H9 (cell line): ENCODE measurements around the gene WDR53. TPM values are rescaled to one million over a fixed set of nuclear protein-coding genes. Genes with fewer than 3 reads are reported as not detected.
"Not testable (repeated sequence)": the region's sequence is repeated elsewhere in the genome, so short reads cannot be mapped to it uniquely, and the experiment has no call there.

ENCODE experiments used
- DNase-seq: peaks from one replicate; pipeline ENCODE4 v3.0.0-alpha.2; 2017
- H2AFZ ChIP-seq: one replicate; pipeline ENCODE4 v1.6.1; 2013; ENCODE audit warnings: mild to moderate bottlenecking, low read length, control low read depth, moderate library complexity
- H2AK5ac ChIP-seq: 2 replicates; pipeline ENCODE4 v1.6.1; 2013; ENCODE audit warnings: low read length, control low read depth, mixed read lengths; ENCODE audit not compliant: insufficient read length
- H2BK120ac ChIP-seq: one replicate; pipeline ENCODE4 v1.6.1; 2013; ENCODE audit warnings: low read depth, mild to moderate bottlenecking, low read length, control low read depth, inconsistent platforms; ENCODE audit not compliant: poor library complexity, severe bottlenecking
- H2BK12ac ChIP-seq: 2 replicates; pipeline ENCODE4 v1.6.1; 2013; ENCODE audit warnings: low read length, control low read depth, mixed read lengths, low read depth; ENCODE audit not compliant: insufficient read length
- H2BK15ac ChIP-seq: 2 replicates; pipeline ENCODE4 v1.6.1; 2013; ENCODE audit warnings: low read depth, low read length, control low read depth
- H2BK20ac ChIP-seq: one replicate; pipeline ENCODE4 v1.6.1; 2013; ENCODE audit warnings: low read depth, mild to moderate bottlenecking, low read length, control low read depth, inconsistent platforms; ENCODE audit not compliant: poor library complexity, severe bottlenecking
- H2BK5ac ChIP-seq: 2 replicates; pipeline ENCODE4 v1.6.1; 2013; ENCODE audit warnings: low read length, control low read depth, mixed read lengths; ENCODE audit not compliant: insufficient read length
- H3K14ac ChIP-seq: 2 replicates; pipeline ENCODE4 v1.6.1; 2013; ENCODE audit warnings: low read length, control low read depth; ENCODE audit not compliant: insufficient read depth
- H3K18ac ChIP-seq: 2 replicates; pipeline ENCODE4 v1.6.1; 2013; ENCODE audit warnings: low read depth, mild to moderate bottlenecking, mixed read lengths, low read length, control low read depth; ENCODE audit not compliant: insufficient read length
- H3K23ac ChIP-seq: 2 replicates; pipeline ENCODE4 v1.6.1; 2013; ENCODE audit warnings: low read length, control low read depth, mixed read lengths, low read depth; ENCODE audit not compliant: insufficient read length
- H3K23me2 ChIP-seq: 2 replicates; pipeline ENCODE4 v1.6.1; 2013; ENCODE audit warnings: low read depth, mild to moderate bottlenecking, mixed read lengths, low read length, control low read depth; ENCODE audit not compliant: insufficient read length, poor library complexity, severe bottlenecking
- H3K27ac ChIP-seq: 2 replicates; pipeline ENCODE4 v1.5.1; 2013; ENCODE audit warnings: low read length, control low read depth, mixed read lengths, low read depth; ENCODE audit not compliant: insufficient read length
- H3K27me3 ChIP-seq: 2 replicates; pipeline ENCODE4 v1.6.1; 2013; ENCODE audit warnings: low read length, control low read depth, inconsistent platforms; ENCODE audit not compliant: insufficient read depth
- H3K4ac ChIP-seq: 2 replicates; pipeline ENCODE4 v1.6.1; 2013; ENCODE audit warnings: low read depth, mild to moderate bottlenecking, control low read depth, inconsistent platforms, low read length, moderate library complexity
- H3K4me1 ChIP-seq: 2 replicates; pipeline ENCODE4 v1.6.1; 2013; ENCODE audit warnings: low read length, control low read depth, inconsistent platforms; ENCODE audit not compliant: insufficient read depth
- H3K4me2 ChIP-seq: 2 replicates; pipeline ENCODE4 v1.6.1; 2013; ENCODE audit warnings: low read length, control low read depth, mixed read lengths; ENCODE audit not compliant: insufficient read length, insufficient read depth
- H3K56ac ChIP-seq: 2 replicates; pipeline ENCODE4 v1.6.1; 2013; ENCODE audit warnings: low read depth, mild to moderate bottlenecking, mixed read lengths, low read length, control low read depth; ENCODE audit not compliant: insufficient read length
- H3K79me1 ChIP-seq: 2 replicates; pipeline ENCODE4 v1.6.1; 2013; ENCODE audit warnings: low read depth, mild to moderate bottlenecking, moderate library complexity, low read length, control low read depth, inconsistent platforms; ENCODE audit not compliant: insufficient read depth, poor library complexity, severe bottlenecking
- H3K79me2 ChIP-seq: 2 replicates; pipeline ENCODE4 v1.6.1; 2013; ENCODE audit warnings: low read length, control low read depth, inconsistent platforms; ENCODE audit not compliant: insufficient read depth
- H3K9ac ChIP-seq: 2 replicates; pipeline ENCODE4 v1.6.1; 2013; ENCODE audit warnings: low read length, control low read depth, mixed read lengths; ENCODE audit not compliant: insufficient read length; ENCODE audit errors: extremely low read depth
- H3K9me3 ChIP-seq: one replicate; pipeline ENCODE4 v1.6.1; 2013; ENCODE audit warnings: low read depth, low read length, inconsistent platforms; ENCODE audit not compliant: control insufficient read depth
- H3T11ph ChIP-seq: one replicate; pipeline ENCODE4 v1.6.1; 2013; ENCODE audit warnings: mild to moderate bottlenecking, low read length, control low read depth, inconsistent platforms
- H4K20me1 ChIP-seq: one replicate; pipeline ENCODE4 v1.6.1; 2013; ENCODE audit not compliant: control insufficient read depth, insufficient read length, insufficient read depth
- H4K5ac ChIP-seq: 2 replicates; pipeline ENCODE4 v1.6.1; 2013; ENCODE audit warnings: low read depth, mild to moderate bottlenecking, mixed read lengths, low read length, control low read depth; ENCODE audit not compliant: insufficient read length
- H4K8ac ChIP-seq: replicated peaks from 2 replicates; pipeline ENCODE4 v1.6.1; 2013; ENCODE audit warnings: low read length, control low read depth, mixed read lengths, low read depth; ENCODE audit not compliant: insufficient read length
- H4K91ac ChIP-seq: 2 replicates; pipeline ENCODE4 v1.6.1; 2013; ENCODE audit warnings: low read depth, mild to moderate bottlenecking, moderate library complexity, mixed read lengths, low read length, control low read depth; ENCODE audit not compliant: insufficient read length
- H3K27ac Mint-ChIP-seq, 3 experiments: 2 replicates in 2 of 3; 3 replicates in 1 of 3; pipeline ENCODE4 v1.8.0; 2020 to 2021; ENCODE audit warnings: mixed read lengths in 3 of 3, mild to moderate bottlenecking in 1 of 3, moderate library complexity in 1 of 3
- H3K27me3 Mint-ChIP-seq: 2 replicates; pipeline ENCODE4 v1.8.0; 2021; ENCODE audit warnings: low read depth, mild to moderate bottlenecking, moderate library complexity, mixed read lengths
- H3K36me3 Mint-ChIP-seq, 3 experiments: 2 replicates in 2 of 3; 3 replicates in 1 of 3; pipeline ENCODE4 v1.8.0; 2020 to 2021; ENCODE audit warnings: low read depth in 3 of 3, mixed read lengths in 3 of 3; ENCODE audit not compliant: insufficient read depth in 1 of 3
- H3K4me1 Mint-ChIP-seq, 2 experiments: 2 replicates each; pipeline ENCODE4 v1.8.0; 2020; ENCODE audit warnings: mixed read lengths in 2 of 2
- H3K4me3 Mint-ChIP-seq, 2 experiments: 2 replicates in 1 of 2; 3 replicates in 1 of 2; pipeline ENCODE4 v1.8.0; 2020 to 2021; ENCODE audit warnings: mild to moderate bottlenecking in 2 of 2, mixed read lengths in 2 of 2, moderate library complexity in 1 of 2
- H3K9me3 Mint-ChIP-seq, 2 experiments: 2 replicates in 1 of 2; 3 replicates in 1 of 2; pipeline ENCODE4 v1.8.0; 2020; ENCODE audit warnings: mild to moderate bottlenecking in 2 of 2, mixed read lengths in 2 of 2, moderate library complexity in 1 of 2
- WGBS: extraction: QIAGEN DNeasy Blood & Tissue Kit; methylation state at CpG from one replicate; pipeline ENCODE4 v1.1.7; 2013; ENCODE audit warnings: missing lambda C conversion rate, low lambda C conversion rate, mixed read lengths; ENCODE audit not compliant: insufficient read length; ENCODE audit errors: extremely low coverage; 5-methylcytosine and 5-hydroxymethylcytosine counted together
- total RNA-seq: library from RNA; stranded (reverse); gene quantifications from 2 replicates; pipeline ENCODE4 v1.2.1, GENCODE V29; 2021

WDR53 gene
- total RNA-seq, 1 experiment from 2014 or later: 21.2 TPM

DNA sequence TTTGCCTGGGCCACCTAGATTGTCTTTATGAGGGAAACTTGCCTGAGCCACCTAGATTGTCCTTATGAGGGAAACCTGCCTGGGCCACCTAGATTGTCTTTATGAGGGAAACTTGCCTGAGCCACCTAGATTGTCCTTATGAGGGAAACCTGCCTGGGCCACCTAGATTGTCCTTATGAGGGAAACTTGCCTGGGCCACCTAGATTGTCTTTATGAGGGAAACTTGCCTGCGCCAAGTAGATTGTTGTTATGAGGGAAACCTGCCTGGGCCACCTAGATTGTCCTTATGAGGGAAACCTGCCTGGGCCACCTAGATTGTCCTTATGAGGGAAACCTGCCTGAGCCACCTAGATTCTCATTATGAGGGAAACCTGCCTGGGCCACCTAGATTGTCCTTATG, 57.2 kb downstream of the WDR53 start:
- not testable (repeated sequence) for H3K27me3 Mint-ChIP-seq, H3K79me1 ChIP-seq, H4K20me1 ChIP-seq, H3K18ac ChIP-seq, H3K23ac ChIP-seq, H3K4me1 Mint-ChIP-seq, H3K27ac ChIP-seq, H3K4ac ChIP-seq, H3K9ac ChIP-seq, H3K27ac Mint-ChIP-seq, H2AFZ ChIP-seq, H3K36me3 Mint-ChIP-seq, H3K9me3 ChIP-seq, H4K5ac ChIP-seq, H2BK20ac ChIP-seq, H3K14ac ChIP-seq, H2BK15ac ChIP-seq, H3K27me3 ChIP-seq, H2BK120ac ChIP-seq, H3K4me3 Mint-ChIP-seq, H3K4me1 ChIP-seq, H2AK5ac ChIP-seq, H2BK12ac ChIP-seq, H4K8ac ChIP-seq, H3K56ac ChIP-seq, H3T11ph ChIP-seq, H3K23me2 ChIP-seq, H2BK5ac ChIP-seq, H3K79me2 ChIP-seq, H3K4me2 ChIP-seq, H4K91ac ChIP-seq, DNase-seq
- peaks cover 8 to 11% of the 10 kb centered on the region in 2 experiments for H3K9me3 Mint-ChIP-seq
- no CpG with 5 or more reads among the region's 1 CpG for WGBS
